Hepatocyte (in vitro differentiated cells): ENCODE results near the gene SHCBP1L.

Source experiments
- CTCF ChIP-seq: fragments of 200-600 bp; sonication (generic); IDR thresholded peaks from 2 replicates; pipeline ENCODE4 v1.5.1; 2016; ENCODE audit warnings: antibody characterized with exemption, mild to moderate bottlenecking; ENCODE audit not compliant: poor library complexity
- EZH2 ChIP-seq: fragments of 200-600 bp; sonication (generic); IDR thresholded peaks from 2 replicates; pipeline ENCODE4 v1.6.1; 2016; ENCODE audit warnings: antibody characterized with exemption, mild to moderate bottlenecking, borderline replicate concordance

DNA sequence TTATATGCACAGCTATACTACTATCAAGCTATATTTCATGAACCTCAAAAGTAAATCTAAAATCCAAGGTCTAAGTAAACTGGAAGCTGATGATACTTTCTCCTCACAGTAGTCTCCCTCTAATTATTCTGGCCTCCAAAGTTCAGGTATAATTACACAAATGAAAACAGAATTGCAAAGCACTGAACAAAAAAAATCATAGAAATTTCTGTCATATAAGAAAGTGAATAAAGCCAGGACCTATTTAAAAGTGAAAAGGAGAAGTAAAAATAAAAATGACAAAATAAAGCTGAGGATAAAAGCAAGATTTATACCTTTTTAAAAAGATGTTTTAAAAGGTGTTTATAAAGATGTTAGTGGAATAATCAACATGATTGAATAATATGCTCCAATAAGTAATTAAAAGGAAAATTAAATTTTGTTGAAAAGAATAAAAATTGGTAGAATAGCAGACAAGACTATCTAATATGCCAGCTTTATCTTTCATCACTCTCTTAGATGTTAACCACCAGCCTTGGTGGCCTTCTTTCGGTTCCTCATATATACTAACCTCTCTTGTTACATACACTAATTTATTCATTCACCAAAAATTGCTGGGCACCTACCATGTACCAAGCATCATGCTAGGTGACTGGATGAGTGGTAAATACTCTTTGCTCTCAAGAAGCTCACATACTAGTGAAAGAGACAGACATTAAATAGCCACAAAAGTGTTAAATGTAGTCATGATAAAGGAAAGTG is 25.1 kb downstream of the SHCBP1L start:
- no peak for TF ChIP-seq CTCF
- no peak for TF ChIP-seq EZH2
